ENCODE measurements around the gene PCNX1.
"Not testable (repeated sequence)": the region's sequence is repeated elsewhere in the genome, so short reads cannot be mapped to it uniquely, and the experiment has no call there.

The PCNX1 gene

GRCh38 chr14:71094722-71095121, 187.5 kb downstream of the PCNX1 start:
- DNase-seq = no peak

- DNase-seq = no peak
Measured at GRCh38 chr14:71096947-71097346, 189.7 kb downstream of the PCNX1 start.

- DNase-seq = peak; percentile 54
Measured at GRCh38 chr14:71103662-71104484, 196.6 kb downstream of the PCNX1 start.

- no peak for DNase-seq
Measured at GRCh38 chr14:71105177-71105576, 197.9 kb downstream of the PCNX1 start.

- no peak for DNase-seq
Measured at GRCh38 chr14:71107921-71108320, 200.7 kb downstream of the PCNX1 start.

GRCh38 chr14:71108398-71109119, 201.3 kb downstream of the PCNX1 start:
- DNase-seq = no peak

GRCh38 chr14:71113376-71113775, 206.1 kb downstream of the PCNX1 start:
- DNase-seq = no peak

GRCh38 chr14:71114565-71114964, 207.3 kb downstream of the PCNX1 start:
- DNase-seq = no peak

- no peak for DNase-seq
Measured at GRCh38 chr14:71115306-71115705, 208.0 kb downstream of the PCNX1 start.

GRCh38 chr14:71115821-71116567, 208.7 kb downstream of the PCNX1 start:
- DNase-seq = no peak

GRCh38 chr14:71116568-71117122, 209.4 kb downstream of the PCNX1 start:
- DNase-seq = no peak

- DNase-seq = no peak
Measured at GRCh38 chr14:71117839-71118743, 210.8 kb downstream of the PCNX1 start.

GRCh38 chr14:71119075-71119474, 211.8 kb downstream of the PCNX1 start:
- DNase-seq = no peak

GRCh38 chr14:71119832-71120231, 212.6 kb downstream of the PCNX1 start:
- DNase-seq = no peak

- no peak for DNase-seq
Measured at GRCh38 chr14:71121001-71121400, 213.7 kb downstream of the PCNX1 start.

GRCh38 chr14:71121711-71122110, 214.5 kb downstream of the PCNX1 start:
- no peak for DNase-seq

GRCh38 chr14:71122866-71123565, 215.8 kb downstream of the PCNX1 start:
- no peak for DNase-seq

- DNase-seq = no peak
Measured at GRCh38 chr14:71123579-71124135, 216.4 kb downstream of the PCNX1 start.

GRCh38 chr14:71129716-71130490, 222.6 kb downstream of the PCNX1 start:
- not testable (repeated sequence) for DNase-seq

- no peak for DNase-seq
Measured at GRCh38 chr14:71130491-71131179, 223.4 kb downstream of the PCNX1 start.

Data from NCI-H446 treated with DMSO at 0.1 percent for 48 hours (cell line).